Sigmoid colon (tissue), 3 donors: Measurements from ENCODE around the gene COX10.
"Not testable (repeated sequence)": the region's sequence is repeated elsewhere in the genome, so short reads cannot be mapped to it uniquely, and the experiment has no call there.

ENCODE experiments used
- POLR2A ChIP-seq, 2 donors: fragments of 450-650 bp; IDR thresholded peaks; one replicate each; pipeline ENCODE4 v1.6.1; 2016; ENCODE audit warnings: antibody characterized with exemption in 2 of 2, mild to moderate bottlenecking in 2 of 2, moderate library complexity in 2 of 2
- TF ChIP-seq, protein P1 (sequence below), 4 experiments: fragments of 450-650 bp in 3 of 4; fragments of 200-600 bp in 1 of 4; IDR thresholded peaks; one replicate each; pipeline ENCODE4 v1.5.1; 2016 to 2019; ENCODE audit warnings: antibody characterized with exemption in 4 of 4, mild to moderate bottlenecking in 3 of 4, moderate library complexity in 2 of 4

GRCh38 chr17:14177801-14178200, 108.5 kb downstream of the COX10 start:
- TF ChIP-seq, protein P1, sequence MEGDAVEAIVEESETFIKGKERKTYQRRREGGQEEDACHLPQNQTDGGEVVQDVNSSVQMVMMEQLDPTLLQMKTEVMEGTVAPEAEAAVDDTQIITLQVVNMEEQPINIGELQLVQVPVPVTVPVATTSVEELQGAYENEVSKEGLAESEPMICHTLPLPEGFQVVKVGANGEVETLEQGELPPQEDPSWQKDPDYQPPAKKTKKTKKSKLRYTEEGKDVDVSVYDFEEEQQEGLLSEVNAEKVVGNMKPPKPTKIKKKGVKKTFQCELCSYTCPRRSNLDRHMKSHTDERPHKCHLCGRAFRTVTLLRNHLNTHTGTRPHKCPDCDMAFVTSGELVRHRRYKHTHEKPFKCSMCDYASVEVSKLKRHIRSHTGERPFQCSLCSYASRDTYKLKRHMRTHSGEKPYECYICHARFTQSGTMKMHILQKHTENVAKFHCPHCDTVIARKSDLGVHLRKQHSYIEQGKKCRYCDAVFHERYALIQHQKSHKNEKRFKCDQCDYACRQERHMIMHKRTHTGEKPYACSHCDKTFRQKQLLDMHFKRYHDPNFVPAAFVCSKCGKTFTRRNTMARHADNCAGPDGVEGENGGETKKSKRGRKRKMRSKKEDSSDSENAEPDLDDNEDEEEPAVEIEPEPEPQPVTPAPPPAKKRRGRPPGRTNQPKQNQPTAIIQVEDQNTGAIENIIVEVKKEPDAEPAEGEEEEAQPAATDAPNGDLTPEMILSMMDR (IDR thresholded peaks at IDR 0.05) = not testable (repeated sequence)
- not testable (repeated sequence) for TF ChIP-seq POLR2A (IDR thresholded peaks at IDR 0.05)
